Measurements from ENCODE around the gene DPF1. TPM values are rescaled to one million over a fixed set of nuclear protein-coding genes. Genes with fewer than 3 reads are reported as not detected.

The DPF1 gene
- total RNA-seq, 4 donors from 2014 or later = not detected

GRCh38 chr19:38182536-38183210, 41.3 kb downstream of the DPF1 start:
- no peak overlapping the region for H3K4me3 ChIP-seq (ENCODE audit: low read depth, poor library complexity, severe bottlenecking)
- 85 to 87% methylated on average over 19 to 21 of the region's 21 CpGs for WGBS, 2 donors
- TF ChIP-seq POLR2A (IDR thresholded peaks at IDR 0.05) (no peak), CTCF (IDR thresholded peaks at IDR 0.05) (no peak)
- DNase-seq (ENCODE audit: low spot score in 2 of 2) = no peak
- intact Hi-C loops (cut with DNase I; ENCODE audit: low total_unique reads) = no loop called here

GRCh38 chr19:38180071-38180470, 44.0 kb downstream of the DPF1 start:
- 96 to 98% methylated on average over 3 of the region's 3 CpGs for WGBS, 2 donors
- no peak for DNase-seq (ENCODE audit: low spot score in 2 of 2)
- TF ChIP-seq POLR2A (IDR thresholded peaks at IDR 0.05) = no peak
- TF ChIP-seq CTCF (IDR thresholded peaks at IDR 0.05) = no peak
- no peak overlapping the region for H3K4me3 ChIP-seq (ENCODE audit: low read depth, poor library complexity, severe bottlenecking)
- intact Hi-C loops (cut with DNase I; ENCODE audit: low total_unique reads) = no loop called here

GRCh38 chr19:38175422-38175821, 48.6 kb downstream of the DPF1 start:
- WGBS, 2 donors = 86 to 90% methylated on average over 6 of the region's 6 CpGs
- no peak for DNase-seq (ENCODE audit: low spot score in 2 of 2)
- H3K4me3 ChIP-seq (ENCODE audit: low read depth, poor library complexity, severe bottlenecking) = no peak overlapping the region
- no peak for TF ChIP-seq CTCF (IDR thresholded peaks at IDR 0.05)
- TF ChIP-seq POLR2A (IDR thresholded peaks at IDR 0.05) = no peak
- intact Hi-C loops (cut with DNase I; ENCODE audit: low total_unique reads) = no loop called here

- peak; percentile 72 to 92 for DNase-seq (ENCODE audit: low spot score in 2 of 2)
- 42 to 56% methylated on average over 19 to 20 of the region's 22 CpGs for WGBS, 2 donors
- intact Hi-C loops (cut with DNase I; ENCODE audit: low total_unique reads) = no loop called here
- H3K4me3 ChIP-seq (ENCODE audit: low read depth, poor library complexity, severe bottlenecking) = no peak overlapping the region
- TF ChIP-seq CTCF (IDR thresholded peaks at IDR 0.05) = no peak
- no peak for TF ChIP-seq POLR2A (IDR thresholded peaks at IDR 0.05)
Measured at GRCh38 chr19:38173291-38174041, 50.6 kb downstream of the DPF1 start.

- no peak for DNase-seq (ENCODE audit: low spot score in 2 of 2)
- TF ChIP-seq CTCF (IDR thresholded peaks at IDR 0.05) (no peak), POLR2A (IDR thresholded peaks at IDR 0.05) (no peak)
- whole genome bisulfite sequencing, 2 donors = 78% methylated on average over 8 of the region's 8 CpGs
- no peak overlapping the region for H3K4me3 ChIP-seq (ENCODE audit: low read depth, poor library complexity, severe bottlenecking)
- intact Hi-C loops (cut with DNase I; ENCODE audit: low total_unique reads) = no loop called here
Measured at GRCh38 chr19:38172001-38172400, 52.0 kb downstream of the DPF1 start.

Measured in lower leg skin (tissue), 4 donors.